IPS DF 19.7 (cell line): ENCODE data around the gene CYP26B1.
"Not testable (repeated sequence)": the region's sequence is repeated elsewhere in the genome, so short reads cannot be mapped to it uniquely, and the experiment has no call there.

Source experiments
- DNase-seq: peaks from one replicate; pipeline ENCODE4 v3.0.0-alpha.2; 2013; ENCODE audit warnings: low read depth, low spot score

Gene CYP26B1

GRCh38 chr2:72111061-72111460, 36.6 kb downstream of the CYP26B1 start:
- no peak for DNase-seq

- no peak for DNase-seq
Measured at GRCh38 chr2:72109904-72110303, 37.8 kb downstream of the CYP26B1 start.

- no peak for DNase-seq
Measured at GRCh38 chr2:72109291-72109690, 38.4 kb downstream of the CYP26B1 start.

- DNase-seq, result no peak
Measured at GRCh38 chr2:72108121-72108520, 39.5 kb downstream of the CYP26B1 start.

GRCh38 chr2:72106978-72107377, 40.7 kb downstream of the CYP26B1 start:
- DNase-seq, result no peak

- peak; percentile 15 for DNase-seq
Measured at GRCh38 chr2:72104821-72105588, 42.7 kb downstream of the CYP26B1 start.

- no peak for DNase-seq
Measured at GRCh38 chr2:72103690-72104089, 44.0 kb downstream of the CYP26B1 start.

- no peak for DNase-seq
Measured at GRCh38 chr2:72103161-72103560, 44.5 kb downstream of the CYP26B1 start.

GRCh38 chr2:72098935-72099334, 48.7 kb downstream of the CYP26B1 start:
- DNase-seq, result no peak

GRCh38 chr2:72097276-72097675, 50.4 kb downstream of the CYP26B1 start:
- no peak for DNase-seq

- DNase-seq, result no peak
Measured at GRCh38 chr2:72096181-72096580, 51.5 kb downstream of the CYP26B1 start.

- no peak for DNase-seq
Measured at GRCh38 chr2:72095364-72095763, 52.3 kb downstream of the CYP26B1 start.

- DNase-seq, result no peak
Measured at GRCh38 chr2:72094701-72095100, 53.0 kb downstream of the CYP26B1 start.

- no peak for DNase-seq
Measured at GRCh38 chr2:72092111-72092510, 55.6 kb downstream of the CYP26B1 start.

- no peak for DNase-seq
Measured at GRCh38 chr2:72090781-72091482, 56.7 kb downstream of the CYP26B1 start.

- no peak for DNase-seq
Measured at GRCh38 chr2:72090271-72090720, 57.4 kb downstream of the CYP26B1 start.

- DNase-seq, result no peak
Measured at GRCh38 chr2:72089537-72089936, 58.1 kb downstream of the CYP26B1 start.

- DNase-seq, result no peak
Measured at GRCh38 chr2:72089028-72089427, 58.6 kb downstream of the CYP26B1 start.

GRCh38 chr2:72086871-72087633, 60.6 kb downstream of the CYP26B1 start:
- not testable (repeated sequence) for DNase-seq

GRCh38 chr2:72085513-72085912, 62.1 kb downstream of the CYP26B1 start:
- no peak for DNase-seq

- no peak for DNase-seq
Measured at GRCh38 chr2:72085036-72085435, 62.6 kb downstream of the CYP26B1 start.

- DNase-seq, result no peak
Measured at GRCh38 chr2:72084584-72084976, 63.1 kb downstream of the CYP26B1 start.
